Peyer's patch (tissue), 4 donors: ENCODE results near the gene IQGAP3.

Experiments
- POLR2A ChIP-seq, 2 donors: fragments of 450-650 bp; IDR thresholded peaks; one replicate each; pipeline ENCODE4 v1.5.1; 2017; ENCODE audit warnings: antibody characterized with exemption in 2 of 2, mild to moderate bottlenecking in 2 of 2, moderate library complexity in 2 of 2
- TF ChIP-seq, protein P1 (sequence below), 6 experiments: fragments of 450-650 bp in 4 of 6; fragments of 200-600 bp in 2 of 6; sonication (generic) in 1 of 6; IDR thresholded peaks; one replicate each; pipeline ENCODE4 v1.5.1; 2017 to 2019; ENCODE audit warnings: antibody characterized with exemption in 6 of 6, mild to moderate bottlenecking in 3 of 6, moderate library complexity in 1 of 6

DNA sequence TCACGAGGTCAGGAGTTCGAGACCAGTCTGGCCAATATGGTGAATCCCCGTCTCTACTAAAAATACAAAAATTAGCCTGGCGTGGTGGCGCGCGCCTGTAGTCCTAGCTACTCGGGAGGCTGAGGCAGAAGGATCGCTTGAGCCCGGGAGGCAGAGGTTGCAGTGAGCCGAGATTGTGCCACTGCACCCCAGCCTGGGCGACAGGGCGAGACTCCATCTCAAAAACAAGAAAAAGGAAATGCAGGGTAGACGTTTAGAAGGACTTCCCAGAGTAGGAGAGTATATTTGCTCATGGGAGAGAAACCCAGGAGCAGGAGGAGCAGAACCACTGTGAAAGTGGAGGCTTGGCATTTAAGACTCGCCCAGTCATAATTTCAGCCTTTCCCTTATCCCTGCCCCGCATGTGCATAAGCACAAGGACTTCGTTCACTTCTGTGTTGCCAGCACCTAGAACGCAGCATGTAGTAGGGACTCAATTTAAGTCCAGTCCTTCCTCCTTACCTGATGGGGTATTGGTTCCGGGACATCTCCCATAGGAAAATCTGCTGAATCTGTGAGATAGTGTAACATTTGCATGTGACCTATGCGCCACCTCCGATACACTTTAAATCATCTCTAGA lies 66.6 kb downstream of the IQGAP3 start:
- TF ChIP-seq, protein P1, sequence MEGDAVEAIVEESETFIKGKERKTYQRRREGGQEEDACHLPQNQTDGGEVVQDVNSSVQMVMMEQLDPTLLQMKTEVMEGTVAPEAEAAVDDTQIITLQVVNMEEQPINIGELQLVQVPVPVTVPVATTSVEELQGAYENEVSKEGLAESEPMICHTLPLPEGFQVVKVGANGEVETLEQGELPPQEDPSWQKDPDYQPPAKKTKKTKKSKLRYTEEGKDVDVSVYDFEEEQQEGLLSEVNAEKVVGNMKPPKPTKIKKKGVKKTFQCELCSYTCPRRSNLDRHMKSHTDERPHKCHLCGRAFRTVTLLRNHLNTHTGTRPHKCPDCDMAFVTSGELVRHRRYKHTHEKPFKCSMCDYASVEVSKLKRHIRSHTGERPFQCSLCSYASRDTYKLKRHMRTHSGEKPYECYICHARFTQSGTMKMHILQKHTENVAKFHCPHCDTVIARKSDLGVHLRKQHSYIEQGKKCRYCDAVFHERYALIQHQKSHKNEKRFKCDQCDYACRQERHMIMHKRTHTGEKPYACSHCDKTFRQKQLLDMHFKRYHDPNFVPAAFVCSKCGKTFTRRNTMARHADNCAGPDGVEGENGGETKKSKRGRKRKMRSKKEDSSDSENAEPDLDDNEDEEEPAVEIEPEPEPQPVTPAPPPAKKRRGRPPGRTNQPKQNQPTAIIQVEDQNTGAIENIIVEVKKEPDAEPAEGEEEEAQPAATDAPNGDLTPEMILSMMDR (IDR thresholded peaks at IDR 0.05) = no peak
- no peak for TF ChIP-seq POLR2A (IDR thresholded peaks at IDR 0.05)
